Measurements from ENCODE around the gene CCL1. TPM values are rescaled to one million over a fixed set of nuclear protein-coding genes. Genes with fewer than 3 reads are reported as not detected.
A peak's percentile ranks its signal among the peaks of the same experiment; 100 is the strongest.

Gene CCL1
- total RNA-seq, 3 donors from 2014 or later = not detected

- Histone ChIP-seq H3K27ac (peak overlapping the region in 1 of 2 donors; percentile 61), H3K27me3 (no peaks in the 10 kb centered on the region), H3K9me3 (no peaks in the 10 kb centered on the region), H3K4me3 (no peak overlapping the region), H3K4me1 (peaks cover 0 to 6% of the 10 kb centered on the region in 2 donors), H3K36me3 (no peaks in the 10 kb centered on the region)
- intact Hi-C loops (cut with DNase I; ENCODE audit: low total_unique reads) = no loop called here
- no peak for DNase-seq (ENCODE audit: low spot score in 2 of 2)
- TF ChIP-seq CTCF (IDR thresholded peaks at IDR 0.05) (no peak), POLR2AphosphoS5 (IDR thresholded peaks at IDR 0.05) (no peak), POLR2A (IDR thresholded peaks at IDR 0.05) (no peak)
These were observed 44.6 kb downstream of the CCL1 start for GRCh38 chr17:34318474-34318873.

GRCh38 chr17:34314279-34314678 is 48.8 kb downstream of the CCL1 start:
- DNase-seq (ENCODE audit: low spot score in 2 of 2) = no peak
- Histone ChIP-seq H3K4me3 (no peak overlapping the region), H3K4me1 (peaks cover 0 to 6% of the 10 kb centered on the region in 2 donors), H3K27ac (peak overlapping the region; percentile 27 to 50), H3K9me3 (no peaks in the 10 kb centered on the region), H3K36me3 (no peaks in the 10 kb centered on the region), H3K27me3 (no peaks in the 10 kb centered on the region)
- intact Hi-C loops (cut with DNase I; ENCODE audit: low total_unique reads) = no loop called here
- TF ChIP-seq POLR2AphosphoS5 (IDR thresholded peaks at IDR 0.05) = peak in 2 of 3 donors; percentile 18 to 81
- no peak for TF ChIP-seq CTCF (IDR thresholded peaks at IDR 0.05)

GRCh38 chr17:34313164-34313563 is 49.9 kb downstream of the CCL1 start:
- no peaks in the 10 kb centered on the region for H3K27me3 ChIP-seq
- intact Hi-C loops (cut with DNase I; ENCODE audit: low total_unique reads) = no loop called here
- no peaks in the 10 kb centered on the region for H3K36me3 ChIP-seq
- H3K4me3 ChIP-seq = no peak overlapping the region
- H3K27ac ChIP-seq = peak overlapping the region; percentile 38 to 51
- no peaks in the 10 kb centered on the region for H3K9me3 ChIP-seq
- DNase-seq (ENCODE audit: low spot score in 2 of 2) = no peak
- no peak for TF ChIP-seq POLR2A (IDR thresholded peaks at IDR 0.05)
- no peak for TF ChIP-seq CTCF (IDR thresholded peaks at IDR 0.05)
- no peak for TF ChIP-seq POLR2AphosphoS5 (IDR thresholded peaks at IDR 0.05)
- H3K4me1 ChIP-seq = peaks cover 0 to 6% of the 10 kb centered on the region in 2 donors

GRCh38 chr17:34312080-34312479 is 51.0 kb downstream of the CCL1 start:
- H3K9me3 ChIP-seq = no peaks in the 10 kb centered on the region
- H3K27ac ChIP-seq = peak overlapping the region in 1 of 2 donors; percentile 38
- no peak for TF ChIP-seq CTCF (IDR thresholded peaks at IDR 0.05)
- TF ChIP-seq POLR2AphosphoS5 (IDR thresholded peaks at IDR 0.05) = no peak
- no peak for TF ChIP-seq POLR2A (IDR thresholded peaks at IDR 0.05)
- DNase-seq (ENCODE audit: low spot score in 2 of 2) = no peak
- no peaks in the 10 kb centered on the region for H3K36me3 ChIP-seq
- intact Hi-C loops (cut with DNase I; ENCODE audit: low total_unique reads) = no loop called here
- H3K4me3 ChIP-seq = no peak overlapping the region
- no peaks in the 10 kb centered on the region for H3K27me3 ChIP-seq
- peaks cover 0 to 6% of the 10 kb centered on the region in 2 donors for H3K4me1 ChIP-seq

GRCh38 chr17:34311291-34311690 is 51.7 kb downstream of the CCL1 start:
- intact Hi-C loops (cut with DNase I; ENCODE audit: low total_unique reads) = no loop called here
- Histone ChIP-seq H3K36me3 (no peaks in the 10 kb centered on the region), H3K9me3 (no peaks in the 10 kb centered on the region), H3K4me1 (peaks cover 0 to 6% of the 10 kb centered on the region in 2 donors), H3K27ac (no peak overlapping the region), H3K27me3 (no peaks in the 10 kb centered on the region), H3K4me3 (no peak overlapping the region)
- DNase-seq (ENCODE audit: low spot score in 2 of 2) = no peak
- TF ChIP-seq POLR2AphosphoS5 (IDR thresholded peaks at IDR 0.05) = no peak
- TF ChIP-seq POLR2A (IDR thresholded peaks at IDR 0.05) = no peak
- no peak for TF ChIP-seq CTCF (IDR thresholded peaks at IDR 0.05)

Other genes starting within 250 kb of the CCL1 start
- gene CCL2, start 107.9 kb downstream of the CCL1 start, total RNA-seq = 10 to 100 TPM in 2 of 3 donors, 1 to 10 TPM in 1; 7.4 to 64.4 (median 26.5) TPM
- not detected for gene CCL7, start 93.0 kb downstream of the CCL1 start, total RNA-seq
- under 1 TPM in 1 of 3 donors, not detected in 2; 0.29 TPM for gene CCL11, start 77.5 kb downstream of the CCL1 start, total RNA-seq
- 1 to 10 TPM in 1 of 3 donors, under 1 TPM in 2; 0.66 to 2.6 (median 0.88) TPM for gene CCL8, start 43.8 kb downstream of the CCL1 start, total RNA-seq
- gene CCL13, start 6.8 kb downstream of the CCL1 start, total RNA-seq = 1 to 10 TPM; 1.0 to 4.3 (median 2.0) TPM
- gene TMEM132E, start 216.3 kb upstream of the CCL1 start, total RNA-seq = under 1 TPM in 2 of 3 donors, not detected in 1; under 0.01 TPM